AG08396 (cell line): ENCODE data around the gene CXCR6.
A peak's percentile ranks its signal among the peaks of the same experiment; 100 is the strongest.

Source experiments
- DNase-seq: peaks from one replicate; pipeline ENCODE4 v3.0.0; 2012; ENCODE audit warnings: low spot score, mixed read lengths

The CXCR6 gene

GRCh38 chr3:45922039-45922326 lies 21.3 kb upstream of the CXCR6 start:
- no peak for DNase-seq

- DNase-seq = no peak
Observed at GRCh38 chr3:45922950-45923590, 20.2 kb upstream of the CXCR6 start.

GRCh38 chr3:45923755-45924154 lies 19.5 kb upstream of the CXCR6 start:
- DNase-seq = peak; percentile 27

- DNase-seq = peak; percentile 32
Observed at GRCh38 chr3:45927881-45928280, 15.4 kb upstream of the CXCR6 start.

- peak; percentile 76 for DNase-seq
Observed at GRCh38 chr3:45929042-45929679, 14.1 kb upstream of the CXCR6 start.

GRCh38 chr3:45931496-45931895 lies 11.8 kb upstream of the CXCR6 start:
- no peak for DNase-seq

GRCh38 chr3:45932112-45932511 lies 11.2 kb upstream of the CXCR6 start:
- DNase-seq = no peak

GRCh38 chr3:45933591-45933990 lies 9.7 kb upstream of the CXCR6 start:
- DNase-seq = no peak

- DNase-seq = no peak
Observed at GRCh38 chr3:45936261-45936660, 7.0 kb upstream of the CXCR6 start.

GRCh38 chr3:45937206-45938042 lies 5.8 kb upstream of the CXCR6 start:
- DNase-seq = no peak

GRCh38 chr3:45938043-45938435 lies 5.2 kb upstream of the CXCR6 start:
- DNase-seq = no peak

- DNase-seq = peak; percentile 73
Observed at GRCh38 chr3:45938864-45939263, 4.4 kb upstream of the CXCR6 start.

- no peak for DNase-seq
Observed at GRCh38 chr3:45939341-45939771, 3.9 kb upstream of the CXCR6 start.

- no peak for DNase-seq
Observed at GRCh38 chr3:45940004-45940780, 3.1 kb upstream of the CXCR6 start.

GRCh38 chr3:45940781-45941365 lies 2.4 kb upstream of the CXCR6 start:
- DNase-seq = no peak

- no peak for DNase-seq
Observed at GRCh38 chr3:45942051-45942825, 1.0 kb upstream of the CXCR6 start.

- DNase-seq = no peak
Observed at GRCh38 chr3:45944830-45945620, 1.8 kb downstream of the CXCR6 start.

GRCh38 chr3:45946307-45946706 lies 3.0 kb downstream of the CXCR6 start:
- DNase-seq = no peak

- DNase-seq = no peak
Observed at GRCh38 chr3:45946875-45947274, 3.6 kb downstream of the CXCR6 start.

GRCh38 chr3:45947361-45947760 lies 4.1 kb downstream of the CXCR6 start:
- DNase-seq = no peak
